ENCODE measurements around the gene KIF16B.

- TF ChIP-seq EZH2 (IDR thresholded peaks at IDR 0.05; ENCODE audit: insufficient read depth, low read length): no peak
- no peak for TF ChIP-seq CTCF (IDR thresholded peaks at IDR 0.05; ENCODE audit: insufficient read depth, low read depth, low read length)
Measured at GRCh38 chr20:16405254-16405653, 168.0 kb downstream of the KIF16B start.

Measured in astrocyte (in vitro differentiated cells and primary cell).